Amniotic stem cell (primary cell): ENCODE measurements around the gene CHRNE.

ENCODE experiments used
- DNase-seq: peaks from one replicate; lab custom pipeline; 2025; lab: John Stamatoyannopoulos, UW

CHRNE gene

DNA sequence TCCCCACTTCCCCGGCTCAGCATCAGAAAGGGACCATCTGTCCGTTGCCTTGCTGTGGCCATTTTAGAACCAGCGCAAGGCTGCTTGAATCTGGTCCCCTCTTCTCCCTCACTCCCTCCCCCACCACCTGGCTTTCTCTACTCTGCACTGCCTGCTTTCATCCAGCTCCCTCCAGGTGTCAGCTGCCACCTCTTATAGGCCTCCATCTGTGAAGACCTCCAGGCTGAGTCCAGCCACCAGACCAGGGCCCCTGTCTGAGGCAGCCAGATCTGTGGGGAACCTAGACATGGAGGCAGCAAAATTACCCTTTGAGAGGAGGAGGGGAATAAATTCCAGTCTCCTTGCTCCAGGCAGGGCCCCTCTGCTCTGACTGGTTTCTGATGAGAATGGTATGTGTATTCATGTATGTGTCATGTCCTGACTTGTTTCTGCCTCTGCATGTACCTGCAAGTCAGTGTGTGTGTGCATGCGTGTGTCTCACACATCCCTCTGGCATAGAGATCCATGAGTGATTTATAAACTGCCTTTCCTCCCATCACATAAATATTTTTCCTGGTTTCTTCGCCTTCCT lies 48.7 kb downstream of the CHRNE start:
- DNase-seq: no peak

DNA sequence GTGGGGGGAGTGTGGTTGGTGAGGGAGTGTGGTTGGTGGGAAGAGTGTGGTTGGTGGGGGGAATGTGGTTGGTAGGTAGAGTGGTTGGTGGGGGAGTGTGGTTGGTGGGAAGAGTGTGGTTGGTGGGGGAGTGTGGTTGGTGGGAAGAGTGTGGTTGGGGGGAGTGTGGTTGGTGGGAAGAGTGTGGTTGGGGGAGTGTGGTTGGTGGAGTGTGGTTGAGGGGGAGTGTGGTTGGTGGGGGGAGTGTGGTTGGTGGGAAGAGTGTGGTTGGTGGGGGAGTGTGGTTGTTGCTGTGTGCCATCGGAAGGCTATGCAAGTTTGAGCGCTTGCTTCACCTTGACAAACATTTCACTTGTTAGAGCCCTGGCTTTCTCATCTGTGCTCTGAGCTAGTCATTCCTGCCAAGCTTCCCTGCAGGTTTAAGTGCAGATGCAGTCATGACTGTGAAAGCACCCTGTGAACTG lies 49.7 kb downstream of the CHRNE start:
- no peak for DNase-seq

DNA sequence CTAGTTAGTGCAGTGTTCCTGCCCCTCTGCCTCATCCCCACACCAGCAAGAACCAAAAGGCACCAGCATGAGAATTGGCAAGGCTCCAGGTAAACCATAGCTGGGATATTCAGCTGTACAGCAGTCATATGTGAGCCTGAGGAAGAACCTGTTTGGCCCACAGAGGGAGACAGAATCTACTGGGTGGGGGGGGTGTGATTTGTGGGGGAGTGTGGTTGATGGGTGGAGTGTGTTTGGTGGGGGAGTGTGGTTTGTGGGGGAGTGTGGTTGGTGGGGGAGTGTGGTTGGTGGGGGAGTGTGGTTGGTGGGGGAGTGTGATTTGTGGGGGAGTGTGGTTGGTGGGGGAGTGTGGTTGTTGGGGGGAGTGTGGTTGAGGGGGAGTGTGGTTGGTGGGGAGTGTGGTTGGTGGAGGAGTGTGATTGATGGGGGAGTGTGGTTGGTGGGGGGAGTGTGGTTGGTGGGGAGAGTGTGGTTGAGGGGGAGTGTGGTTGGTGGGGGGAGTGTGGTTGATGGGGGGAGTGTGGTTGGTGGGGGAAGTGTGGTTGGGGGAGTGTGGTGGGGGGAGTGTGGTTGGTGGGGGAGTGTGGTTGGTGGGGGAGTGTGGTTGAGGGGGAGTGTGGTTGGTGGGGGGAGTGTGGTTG lies 50.2 kb downstream of the CHRNE start:
- peak; percentile 25 for DNase-seq

DNA sequence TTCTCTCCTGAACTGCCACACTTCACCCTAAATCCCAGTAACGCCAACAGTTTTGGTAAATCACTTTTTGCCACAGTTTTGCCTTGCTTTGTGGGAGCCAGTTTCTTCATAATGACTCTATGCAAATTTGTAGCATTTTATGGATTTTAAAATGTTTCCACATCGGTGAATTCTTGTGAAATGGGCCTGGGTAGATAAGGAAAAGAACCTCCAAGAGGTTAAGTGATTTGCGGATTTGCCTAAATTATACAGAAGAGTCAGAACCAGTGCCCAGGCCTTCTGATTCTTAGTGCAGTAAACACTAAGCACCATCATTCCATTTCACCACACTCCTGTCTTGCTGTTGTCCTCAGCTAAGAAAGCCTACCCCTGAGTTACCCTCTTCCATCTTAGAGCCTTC lies 51.8 kb downstream of the CHRNE start:
- DNase-seq: no peak

DNA sequence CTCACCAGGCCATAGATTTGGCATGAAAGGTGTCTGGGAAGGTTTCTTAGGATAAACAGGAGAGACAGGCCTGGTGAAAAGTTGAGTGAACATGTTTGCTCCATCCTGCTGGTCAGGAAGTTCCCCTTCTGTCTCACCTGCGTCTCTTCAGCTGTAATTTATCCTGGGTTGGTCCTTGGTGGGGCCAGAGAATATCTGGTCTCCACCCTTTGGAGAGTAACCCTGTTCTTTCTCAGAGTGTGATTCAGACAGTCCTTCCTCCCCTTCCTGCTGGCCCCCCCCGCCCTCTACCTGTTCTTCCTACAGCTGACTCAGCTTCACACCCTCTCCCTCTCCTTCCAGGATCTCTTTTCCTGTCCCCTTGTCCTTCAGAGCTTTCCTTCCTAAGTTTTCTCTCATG lies 52.7 kb downstream of the CHRNE start:
- DNase-seq: no peak

DNA sequence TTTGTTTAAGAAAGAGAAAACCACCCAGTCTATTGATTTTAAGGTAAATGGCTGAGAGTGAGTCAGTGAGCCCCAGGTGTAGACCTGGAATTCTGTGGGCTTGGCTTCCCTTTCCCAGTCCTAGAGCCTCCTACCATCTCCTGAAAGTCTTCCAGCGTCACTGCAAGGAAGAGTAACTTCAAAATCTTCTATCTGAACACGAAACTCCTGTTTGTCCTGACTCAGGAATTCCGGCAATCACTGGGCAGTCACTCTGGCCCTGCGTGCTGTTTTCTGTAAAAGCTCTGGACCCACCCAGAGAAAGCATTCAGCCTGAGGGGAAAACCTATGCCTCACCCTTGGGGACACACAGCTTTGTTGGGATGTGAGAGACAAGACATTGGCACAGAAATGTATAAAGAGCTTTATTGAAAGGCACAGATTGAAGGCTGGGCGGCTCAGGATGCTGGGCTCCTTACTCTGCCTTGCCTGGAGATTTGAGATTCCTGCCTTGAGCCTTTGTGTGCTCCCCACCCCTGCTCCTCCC lies 53.8 kb downstream of the CHRNE start:
- peak; percentile 67 for DNase-seq
